ENCODE data around the gene WDR6.

DNA sequence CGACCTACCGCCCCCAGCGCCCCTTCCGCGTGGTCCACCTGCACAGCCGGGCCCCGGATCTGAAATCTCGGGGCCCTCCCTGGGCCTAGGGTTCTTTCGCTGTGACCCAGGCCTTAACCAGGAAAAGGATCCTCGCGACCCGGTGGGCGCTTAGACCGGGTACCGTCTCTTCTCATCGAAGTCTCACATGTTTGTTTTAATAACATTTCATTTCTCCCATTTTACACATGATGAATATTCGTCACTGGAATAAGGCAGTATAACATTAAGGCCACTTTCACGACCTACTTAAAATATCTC is 11.5 kb downstream of the WDR6 start:
- TF ChIP-seq EZH2phosphoT487 (IDR thresholded peaks at IDR 0.05; ENCODE audit: borderline replicate concordance, low read depth, low read length): no peak
- TF ChIP-seq, protein P1, sequence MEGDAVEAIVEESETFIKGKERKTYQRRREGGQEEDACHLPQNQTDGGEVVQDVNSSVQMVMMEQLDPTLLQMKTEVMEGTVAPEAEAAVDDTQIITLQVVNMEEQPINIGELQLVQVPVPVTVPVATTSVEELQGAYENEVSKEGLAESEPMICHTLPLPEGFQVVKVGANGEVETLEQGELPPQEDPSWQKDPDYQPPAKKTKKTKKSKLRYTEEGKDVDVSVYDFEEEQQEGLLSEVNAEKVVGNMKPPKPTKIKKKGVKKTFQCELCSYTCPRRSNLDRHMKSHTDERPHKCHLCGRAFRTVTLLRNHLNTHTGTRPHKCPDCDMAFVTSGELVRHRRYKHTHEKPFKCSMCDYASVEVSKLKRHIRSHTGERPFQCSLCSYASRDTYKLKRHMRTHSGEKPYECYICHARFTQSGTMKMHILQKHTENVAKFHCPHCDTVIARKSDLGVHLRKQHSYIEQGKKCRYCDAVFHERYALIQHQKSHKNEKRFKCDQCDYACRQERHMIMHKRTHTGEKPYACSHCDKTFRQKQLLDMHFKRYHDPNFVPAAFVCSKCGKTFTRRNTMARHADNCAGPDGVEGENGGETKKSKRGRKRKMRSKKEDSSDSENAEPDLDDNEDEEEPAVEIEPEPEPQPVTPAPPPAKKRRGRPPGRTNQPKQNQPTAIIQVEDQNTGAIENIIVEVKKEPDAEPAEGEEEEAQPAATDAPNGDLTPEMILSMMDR (conservative IDR thresholded peaks at IDR 0.05; ENCODE audit: low read length): no peak

Data from OCI-LY7 (cell line).